Urothelium cell line (cell line): Measurements from ENCODE around the gene BCAS3.
"Not testable (repeated sequence)": the region's sequence is repeated elsewhere in the genome, so short reads cannot be mapped to it uniquely, and the experiment has no call there.

Experiments used
- DNase-seq: peaks from one replicate; pipeline ENCODE4 v3.0.0; 2011; ENCODE audit warnings: low spot score, mixed read lengths
- FAIRE-seq: peaks from 2 replicates; lab custom pipeline; 2011; peaks lifted over from hg19 to GRCh38; lab: Jason Lieb, UNC

Gene BCAS3

DNA sequence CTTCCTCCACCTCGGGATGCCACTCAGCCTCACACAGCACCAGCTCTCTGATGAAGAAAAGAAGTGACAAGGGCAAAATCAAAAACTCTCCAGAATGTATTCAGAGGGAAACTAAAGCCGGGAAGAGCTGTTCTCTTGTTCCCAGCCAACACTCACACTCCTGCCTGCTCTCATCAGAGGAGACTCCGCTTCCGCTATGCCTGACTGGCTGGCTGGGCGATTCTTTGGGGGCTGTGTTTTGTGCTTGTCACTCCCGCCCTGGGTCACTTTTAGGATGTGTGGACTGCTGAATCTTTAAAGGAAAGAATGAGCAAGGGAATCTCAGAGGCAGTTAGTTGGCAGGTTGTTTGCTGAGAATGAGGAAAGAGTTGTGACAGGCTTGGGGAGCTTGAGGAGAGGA, 667.4 kb downstream of the BCAS3 start:
- FAIRE-seq (peak; percentile 80), DNase-seq (no peak)

- FAIRE-seq = no peak
Observed at GRCh38 chr17:61345825-61346666, 668.4 kb downstream of the BCAS3 start.

GRCh38 chr17:61349350-61349749, 671.7 kb downstream of the BCAS3 start:
- DNase-seq = no peak
- no peak for FAIRE-seq

More at GRCh38 chr17:61345825-61346666, 668.4 kb downstream of the BCAS3 start:
- DNase-seq = no peak

DNA sequence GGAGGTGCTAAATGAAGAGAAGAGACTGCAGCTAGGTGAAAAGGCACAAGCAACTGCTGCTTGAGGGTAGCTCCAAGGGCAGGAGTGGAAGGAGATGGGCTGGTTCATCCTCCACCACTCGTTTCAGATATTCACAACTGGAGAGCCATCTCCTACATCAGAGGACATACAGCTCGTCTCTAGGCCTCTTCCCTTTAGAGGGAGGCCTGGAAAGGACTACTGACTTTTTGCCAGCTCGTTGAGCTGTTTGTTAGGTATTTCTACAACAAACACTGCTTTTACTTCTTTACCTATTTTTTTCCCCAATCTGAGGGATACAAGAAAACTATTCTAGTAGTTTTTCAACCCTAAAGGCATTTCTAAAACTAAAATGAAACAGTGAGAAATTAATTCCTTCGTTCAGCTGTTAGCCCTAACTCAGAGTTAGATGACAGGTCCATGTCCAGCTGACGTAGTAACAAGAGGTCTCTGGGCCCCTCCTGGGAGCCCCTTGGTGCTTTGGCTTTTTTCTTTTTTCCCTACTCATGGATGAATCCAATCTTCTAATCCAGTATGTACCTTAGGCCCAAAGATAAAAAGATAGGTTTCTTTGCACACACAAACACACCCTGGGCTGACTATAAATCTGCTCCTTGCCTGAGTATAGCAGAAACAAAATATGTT, 674.2 kb downstream of the BCAS3 start:
- FAIRE-seq (peak; percentile 30), DNase-seq (no peak)

DNA sequence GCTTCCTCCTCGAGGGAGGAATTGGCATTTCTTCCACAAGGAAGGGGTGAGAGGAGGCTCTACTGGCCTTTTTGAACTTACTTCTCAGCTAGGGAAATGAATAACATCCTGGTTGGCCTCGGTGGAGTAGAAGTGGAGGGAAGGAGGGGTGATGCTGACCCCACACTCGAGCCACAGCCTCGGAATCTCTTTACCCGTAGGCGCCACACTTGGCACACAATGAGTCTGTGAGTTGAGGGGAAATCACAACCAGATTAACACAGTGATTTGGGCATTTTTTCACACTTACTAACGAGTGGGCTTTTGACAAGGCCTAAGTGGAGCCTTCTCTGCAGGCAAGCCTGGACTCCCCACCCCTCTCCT, 674.7 kb downstream of the BCAS3 start:
- no peak for FAIRE-seq

GRCh38 chr17:61352781-61353491, 675.3 kb downstream of the BCAS3 start:
- peak; percentile 77 for FAIRE-seq

More for the DNA sequence above, 674.7 kb downstream of the BCAS3 start:
- DNase-seq = no peak

DNA sequence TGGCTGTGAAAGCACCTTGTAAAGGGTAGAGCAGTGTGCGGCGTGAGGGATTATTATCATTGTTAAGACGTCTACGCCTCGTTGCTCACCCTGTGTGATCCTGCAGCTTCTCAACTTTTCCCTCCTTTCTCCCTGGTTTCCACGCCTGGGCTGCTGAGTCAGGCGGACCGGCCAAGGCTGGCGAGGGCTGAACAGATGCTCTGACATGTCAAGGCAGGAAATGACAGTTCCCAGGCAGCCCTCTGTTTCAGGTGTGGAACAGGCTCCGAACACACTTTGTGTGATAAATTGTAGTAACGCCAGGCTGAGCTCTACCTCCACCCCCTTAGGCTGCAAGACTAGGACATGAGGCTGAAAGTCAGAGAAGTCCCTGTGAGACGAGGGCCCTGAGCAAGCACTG, 676.0 kb downstream of the BCAS3 start:
- FAIRE-seq = peak; percentile 69
- no peak for DNase-seq

More at GRCh38 chr17:61352781-61353491, 675.3 kb downstream of the BCAS3 start:
- DNase-seq = no peak

- FAIRE-seq = no peak
Observed at GRCh38 chr17:61354895-61355874, 677.5 kb downstream of the BCAS3 start.

GRCh38 chr17:61357061-61357460, 679.4 kb downstream of the BCAS3 start:
- FAIRE-seq, DNase-seq: not testable (repeated sequence)

More at GRCh38 chr17:61354895-61355874, 677.5 kb downstream of the BCAS3 start:
- DNase-seq = no peak

- FAIRE-seq, DNase-seq: not testable (repeated sequence)
Observed at GRCh38 chr17:61359513-61359912, 681.9 kb downstream of the BCAS3 start.

DNA sequence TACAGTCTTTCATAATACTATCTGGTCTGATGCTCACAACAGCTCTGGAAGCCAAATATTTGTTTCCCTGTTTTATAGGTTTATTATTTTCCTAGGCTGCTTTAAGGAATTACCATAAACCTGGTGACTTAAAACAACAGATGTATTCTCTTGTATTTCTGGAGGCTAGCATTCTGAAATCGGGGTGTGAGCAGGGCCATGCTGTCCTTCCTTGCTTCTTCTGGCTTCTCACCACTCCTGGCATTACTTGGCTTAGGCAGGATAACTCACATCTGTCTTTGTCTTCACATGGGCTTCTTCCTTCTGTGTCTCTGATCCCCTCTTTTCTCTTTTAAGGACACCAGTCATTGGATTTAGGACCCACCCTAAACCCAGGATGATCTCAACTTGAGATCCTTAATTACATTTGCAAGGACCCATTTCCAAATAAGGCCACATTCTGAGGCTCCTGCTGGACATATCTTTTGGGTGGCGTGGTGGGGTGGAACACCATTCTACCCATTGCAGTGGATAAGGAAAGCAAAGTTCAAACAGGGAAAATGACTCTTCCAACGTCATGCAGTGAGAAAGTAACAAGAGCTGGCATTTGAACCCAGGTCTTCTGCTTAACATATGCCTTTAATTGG, 682.8 kb downstream of the BCAS3 start:
- FAIRE-seq (no peak), DNase-seq (no peak)

GRCh38 chr17:61361084-61361483, 683.4 kb downstream of the BCAS3 start:
- DNase-seq (peak; percentile 59), FAIRE-seq (no peak)

DNA sequence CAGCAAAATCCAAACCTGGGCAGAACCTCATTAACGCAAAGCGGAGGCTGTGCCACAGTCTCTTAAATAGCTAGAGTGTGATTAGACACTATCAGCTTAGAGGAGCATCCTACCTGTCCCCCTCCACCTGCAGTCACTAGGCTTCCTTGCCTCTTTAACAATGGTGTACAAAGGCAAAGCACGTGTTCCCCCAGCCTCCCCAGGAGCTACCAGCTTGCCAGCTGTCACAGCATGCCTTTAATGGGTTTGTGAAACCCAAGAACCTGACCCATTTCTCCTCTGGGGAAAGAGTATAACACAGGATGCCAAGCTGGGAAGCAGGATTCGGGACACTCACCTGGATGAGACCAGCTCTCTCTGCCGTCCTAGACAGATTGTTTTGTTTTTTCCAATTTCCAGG, 684.7 kb downstream of the BCAS3 start:
- peak; percentile 50 for FAIRE-seq

DNA sequence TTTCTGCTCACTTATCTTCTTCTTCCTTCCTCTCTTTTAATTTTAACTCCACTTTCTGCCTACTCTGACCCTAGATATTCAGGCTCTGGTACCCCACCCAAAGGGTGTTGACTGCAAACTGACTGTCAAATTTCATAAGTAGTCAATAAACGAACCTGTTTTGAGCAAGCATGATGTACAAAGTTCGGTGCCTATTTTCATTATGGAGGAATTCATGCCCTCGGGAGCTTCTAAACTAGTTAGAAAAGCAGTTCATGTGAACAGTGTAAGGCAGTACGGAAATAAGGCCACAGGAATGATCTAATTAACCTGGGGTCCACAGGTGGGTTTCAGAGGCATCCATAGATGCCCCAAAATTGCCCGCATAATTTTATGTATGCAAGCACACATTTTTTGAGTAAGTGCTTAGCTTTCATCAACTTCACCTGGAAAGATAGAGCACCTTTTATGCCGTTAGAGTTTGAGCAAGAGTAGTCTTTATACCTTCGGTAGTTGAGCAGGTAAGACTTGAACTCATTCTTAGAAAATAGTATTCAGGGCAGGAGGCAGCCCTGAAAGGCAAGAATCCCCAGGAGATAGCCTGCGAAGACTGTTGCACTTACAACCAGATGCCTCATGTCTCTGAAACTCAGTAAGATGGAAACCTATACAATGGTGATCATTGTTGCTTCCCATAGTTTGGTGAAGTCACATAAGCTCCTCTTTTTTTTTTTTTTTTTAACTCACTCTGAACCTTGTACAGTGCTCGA, 685.4 kb downstream of the BCAS3 start:
- no peak for FAIRE-seq
- DNase-seq = no peak

More for the DNA sequence above, 684.7 kb downstream of the BCAS3 start:
- no peak for DNase-seq

DNA sequence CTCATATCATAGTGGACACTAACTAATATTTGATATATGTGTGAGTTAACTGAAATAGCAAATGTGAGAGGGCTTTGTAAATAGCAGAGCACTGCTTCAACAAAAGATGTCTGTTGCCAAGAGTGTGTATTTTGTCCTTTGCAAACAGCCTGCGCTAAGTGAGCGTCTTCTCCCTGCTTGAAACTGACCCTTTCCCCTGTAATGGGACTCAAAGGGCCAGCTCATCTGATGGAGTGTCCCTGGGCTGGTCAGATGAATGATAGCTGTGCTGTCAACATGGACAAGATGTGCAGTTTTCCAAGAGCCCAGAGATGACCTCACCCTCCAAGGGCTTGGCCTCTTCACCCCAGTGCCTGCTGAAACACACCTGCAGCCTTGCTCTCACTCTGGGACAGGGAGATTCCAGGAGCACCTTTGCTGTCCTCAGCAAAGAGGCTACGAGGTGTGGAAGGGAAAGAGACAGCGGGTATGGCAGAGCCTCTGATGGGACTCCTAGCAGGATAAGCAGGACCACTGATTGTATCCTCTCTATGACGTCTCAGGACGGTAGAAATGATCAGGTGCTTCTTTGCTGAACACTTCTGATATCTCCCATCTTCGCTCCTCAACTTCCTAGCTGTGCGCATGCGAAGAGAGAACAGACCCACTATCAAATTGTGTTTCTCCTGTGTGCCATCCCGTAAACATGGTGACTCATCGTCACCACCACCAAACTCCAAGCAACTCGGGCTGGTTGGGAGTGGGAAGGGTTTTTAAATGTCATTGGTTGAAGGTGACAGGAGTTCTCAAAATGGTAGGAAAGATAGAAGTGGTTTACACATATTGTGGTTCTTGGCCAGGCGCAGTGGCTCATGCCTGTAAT, 686.2 kb downstream of the BCAS3 start:
- FAIRE-seq = peak; percentile 61
- no peak for DNase-seq

DNA sequence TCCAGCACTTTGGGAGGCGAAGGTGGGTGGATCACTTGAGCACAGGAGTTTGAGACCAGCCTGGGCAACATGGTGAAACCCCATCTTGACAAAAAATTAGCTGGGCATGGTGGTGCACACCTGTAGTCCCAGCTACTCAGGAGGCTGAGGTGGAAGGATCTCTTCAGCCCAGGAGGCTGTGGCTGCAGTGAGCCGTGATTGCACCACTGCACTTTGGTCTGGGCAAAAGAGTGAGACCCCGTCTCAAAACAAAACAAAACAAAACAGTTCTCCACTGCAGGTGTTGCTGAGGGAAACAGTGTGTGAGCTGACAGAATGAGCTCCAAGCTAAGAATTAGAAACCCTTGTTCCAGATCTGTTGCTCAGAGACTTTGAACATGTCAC, 686.8 kb downstream of the BCAS3 start:
- FAIRE-seq (no peak), DNase-seq (no peak)

DNA sequence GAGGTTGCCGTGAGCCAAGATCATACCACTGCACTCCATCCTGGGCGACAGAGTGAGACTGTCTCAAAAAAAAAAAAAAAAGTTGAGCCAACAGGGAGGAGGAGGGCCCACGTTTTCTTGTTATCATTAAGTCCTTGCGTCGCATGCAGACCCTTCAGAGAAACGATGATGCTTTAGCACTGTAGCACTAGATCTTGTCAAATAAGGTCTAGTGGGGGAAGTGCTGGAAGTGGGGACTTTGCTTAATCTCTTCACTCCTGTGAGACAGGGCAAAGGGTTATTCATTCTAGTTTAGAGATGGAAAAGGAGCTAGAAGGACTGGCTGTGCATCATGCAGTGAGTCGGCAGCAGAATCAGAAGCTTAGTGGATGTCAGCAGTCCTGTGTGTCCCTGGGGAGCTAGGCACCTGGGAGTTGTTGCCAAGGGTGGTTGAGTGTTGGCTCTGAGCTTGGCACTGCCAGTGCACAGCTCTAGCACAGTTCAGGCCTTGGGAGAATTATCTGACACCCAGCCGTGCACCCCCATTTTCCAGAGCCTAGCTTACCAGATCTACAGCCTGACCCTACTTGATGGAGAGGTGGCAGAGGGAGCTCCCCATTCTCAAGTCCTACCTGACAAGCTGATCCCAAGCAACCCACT, 688.5 kb downstream of the BCAS3 start:
- DNase-seq (no peak), FAIRE-seq (no peak)
